IMR-90 (cell line): Measurements from ENCODE around the gene FBXL13. TPM values are rescaled to one million over a fixed set of nuclear protein-coding genes. Genes with fewer than 3 reads are reported as not detected.

Experiments used
- ATAC-seq: fragments of 200-7000 bp; cut with Tn5 transposase; 2 replicates; pipeline ENCODE4 v1.9.1; 2020; ENCODE audit warnings: low read depth, mild to moderate bottlenecking, moderate library complexity
- BruUV-seq: library from RNA; stranded (reverse); fragments of 400-500 nt; replicated peaks from 2 replicates; lab custom pipeline; 2021; lab: Mats Ljungman, UMichigan
- CTCF ChIA-PET: fragments of 300-600 bp; formaldehyde crosslinking; extraction: SDS; loops from one replicate; lab custom pipeline; 2021; ENCODE audit warnings: antibody characterized with exemption; lab: Yijun Ruan, JAX
- POLR2A ChIA-PET: fragments of 300-600 bp; sonication (Branson Sonifier 250); formaldehyde crosslinking; loops from one replicate; lab custom pipeline; 2022; ENCODE audit warnings: antibody characterized with exemption; ENCODE audit not compliant: unreplicated experiment; lab: Charles Lee
- DNase-seq: peaks from one replicate; pipeline ENCODE4 v3.0.0; 2013
- H2AFZ ChIP-seq: replicated peaks from 2 replicates; pipeline ENCODE3; 2013; ENCODE audit warnings: low read length, mild to moderate bottlenecking; ENCODE audit not compliant: poor library complexity
- H2AK5ac ChIP-seq: 2 replicates; pipeline ENCODE4 v1.6.1; 2013; ENCODE audit warnings: low read depth, low read length, inconsistent platforms
- H2AK9ac ChIP-seq: replicated peaks from 2 replicates; pipeline ENCODE3; 2013; ENCODE audit warnings: mild to moderate bottlenecking, low read depth, low read length, moderate library complexity; ENCODE audit not compliant: poor library complexity
- H2BK120ac ChIP-seq: 2 replicates; pipeline ENCODE4 v1.6.1; 2013; ENCODE audit warnings: low read depth, low read length, inconsistent platforms
- H2BK15ac ChIP-seq: 3 replicates; pipeline ENCODE4 v1.6.1; 2013; ENCODE audit warnings: low read depth, low read length, inconsistent platforms
- H2BK20ac ChIP-seq: 2 replicates; pipeline ENCODE4 v1.6.1; 2013; ENCODE audit warnings: low read depth, mild to moderate bottlenecking, inconsistent platforms, low read length, moderate library complexity
- H2BK5ac ChIP-seq: 2 replicates; pipeline ENCODE4 v1.6.1; 2013; ENCODE audit warnings: mild to moderate bottlenecking, low read depth, low read length, inconsistent platforms; ENCODE audit not compliant: poor library complexity, severe bottlenecking
- H3K14ac ChIP-seq: replicated peaks from 2 replicates; pipeline ENCODE4 v1.6.1; 2013; ENCODE audit warnings: low read depth, low read length, inconsistent platforms
- H3K18ac ChIP-seq: 2 replicates; pipeline ENCODE4 v1.6.1; 2013; ENCODE audit warnings: low read depth, low read length, control low read depth
- H3K23ac ChIP-seq: 2 replicates; pipeline ENCODE4 v1.6.1; 2013; ENCODE audit warnings: low read depth, low read length, inconsistent platforms
- H3K27ac ChIP-seq: 2 replicates; pipeline ENCODE4 v1.5.1; 2013; ENCODE audit warnings: mild to moderate bottlenecking, control low read depth, low read length; ENCODE audit not compliant: insufficient read depth
- H3K27me3 ChIP-seq: 2 replicates; pipeline ENCODE4 v1.6.1; 2013; ENCODE audit warnings: low read length; ENCODE audit not compliant: control insufficient read depth, insufficient read depth
- H3K36me3 ChIP-seq: 2 replicates; pipeline ENCODE4 v1.6.1; 2013; ENCODE audit warnings: low read length, mixed read lengths; ENCODE audit not compliant: control insufficient read depth, insufficient read depth
- H3K4ac ChIP-seq: 2 replicates; pipeline ENCODE4 v1.6.1; 2013; ENCODE audit warnings: low read depth, low read length, inconsistent platforms
- H3K4me1 ChIP-seq: 2 replicates; pipeline ENCODE4 v1.6.1; 2013; ENCODE audit warnings: low read length, mixed read lengths; ENCODE audit not compliant: control insufficient read depth, insufficient read depth
- H3K4me2 ChIP-seq: 2 replicates; pipeline ENCODE4 v1.6.1; 2013; ENCODE audit warnings: low read depth, mild to moderate bottlenecking, control low read depth, low read length, moderate library complexity
- H3K4me3 ChIP-seq: 2 replicates; pipeline ENCODE4 v1.5.1; 2013; ENCODE audit warnings: low read depth, mild to moderate bottlenecking, control low read depth, low read length, moderate library complexity; ENCODE audit not compliant: insufficient read depth
- H3K56ac ChIP-seq: 2 replicates; pipeline ENCODE4 v1.6.1; 2013; ENCODE audit warnings: low read length, inconsistent platforms; ENCODE audit not compliant: insufficient read depth; ENCODE audit errors: extremely low read depth
- H3K79me1 ChIP-seq, 2 experiments: 2 replicates each; pipeline ENCODE4 v1.6.1; 2013; ENCODE audit warnings: low read length in 2 of 2, inconsistent platforms in 1 of 2, low read depth in 1 of 2
- H3K9ac ChIP-seq: 2 replicates; pipeline ENCODE4 v1.6.1; 2013; ENCODE audit warnings: low read depth, low read length, control low read depth
- H3K9me1 ChIP-seq: 2 replicates; pipeline ENCODE4 v1.6.1; 2013; ENCODE audit warnings: low read length, inconsistent platforms; ENCODE audit not compliant: insufficient read depth
- H3K9me3 ChIP-seq: 2 replicates; pipeline ENCODE4 v1.6.1; 2013; ENCODE audit warnings: low read length; ENCODE audit not compliant: control insufficient read depth, insufficient read depth
- H4K20me1 ChIP-seq: 2 replicates; pipeline ENCODE4 v1.6.1; 2013; ENCODE audit warnings: low read length, inconsistent platforms; ENCODE audit not compliant: insufficient read depth
- H4K5ac ChIP-seq: 2 replicates; pipeline ENCODE4 v1.6.1; 2013; ENCODE audit warnings: mild to moderate bottlenecking, low read depth, low read length, control low read depth
- H4K8ac ChIP-seq, 2 experiments: 2 replicates each; pipeline ENCODE4 v1.6.1; 2013; ENCODE audit warnings: low read depth in 2 of 2, low read length in 2 of 2, control low read depth in 1 of 2, inconsistent platforms in 1 of 2
- H4K91ac ChIP-seq: 2 replicates; pipeline ENCODE4 v1.6.1; 2013; ENCODE audit warnings: low read depth, low read length, inconsistent platforms; ENCODE audit not compliant: insufficient read depth
- CEBPB ChIP-seq: IDR thresholded peaks from 2 replicates; pipeline ENCODE4 v1.6.1; 2012; ENCODE audit warnings: low read depth, low read length, improper control_type of control experiment
- MAFK ChIP-seq: IDR thresholded peaks from 2 replicates; pipeline ENCODE4 v1.6.1; 2012; ENCODE audit warnings: low read depth, low read length, improper control_type of control experiment
- MXI1 ChIP-seq: IDR thresholded peaks from 2 replicates; pipeline ENCODE4 v1.6.1; 2012; ENCODE audit warnings: low read depth, mild to moderate bottlenecking, low read length, moderate library complexity, borderline replicate concordance
- NFE2L2 ChIP-seq: fragments of 150-350 bp; IDR thresholded peaks from 2 replicates; pipeline ENCODE4 v1.6.1; 2016; ENCODE audit warnings: low read depth, mild to moderate bottlenecking, low read length
- POLR2A ChIP-seq: IDR thresholded peaks from 2 replicates; pipeline ENCODE4 v1.6.1; 2012; ENCODE audit warnings: mild to moderate bottlenecking, low read depth, low read length
- RAD21 ChIP-seq: IDR thresholded peaks from 2 replicates; pipeline ENCODE4 v1.6.1; 2012; ENCODE audit warnings: low read length, improper control_type of control experiment
- RFX5 ChIP-seq: IDR thresholded peaks from 2 replicates; pipeline ENCODE4 v1.8.0; 2012; ENCODE audit warnings: low read depth, mild to moderate bottlenecking, low read length, moderate library complexity
- WGBS, 2 experiments: methylation state at CpG; one replicate each; pipeline versions ENCODE4 v1.1.5 to v1.1.7; 2013; ENCODE audit warnings: missing lambda C conversion rate in 2 of 2; ENCODE audit not compliant: insufficient read length in 1 of 2; ENCODE audit errors: extremely low coverage in 2 of 2; 5-methylcytosine and 5-hydroxymethylcytosine counted together
- dilution Hi-C: fragments of 300-500 bp; cut with HindIII; formaldehyde crosslinking; loops from one replicate; pipeline ENCODE4 v1.14.3; 2018; ENCODE audit warnings: low sequenced_read_pairs; ENCODE audit not compliant: unreplicated experiment
- in situ Hi-C: fragments of 300-500 bp; cut with MboI; formaldehyde crosslinking; loops from 3 replicates; pipeline ENCODE4 v1.14.3; 2019; ENCODE audit warnings: low sequenced_read_pairs, inconsistent platforms, mixed read lengths
- intact Hi-C: fragments of 100-400 bp; cut with micrococcal nuclease; formaldehyde crosslinking; loops from 2 replicates; pipeline ENCODE4 v1.10.0; 2022
- polyA plus RNA-seq, 3 experiments: library from polyadenylated mRNA; depleted of rRNA; stranded (reverse); fragments of >200 nt; gene quantifications; 2 replicates each; pipeline ENCODE4 v1.2.3, GENCODE V29; 2012; ENCODE audit warnings: low replicate concordance in 1 of 3
- total RNA-seq: library from RNA; depleted of rRNA; stranded (reverse); fragments of >200 nt; gene quantifications from 2 replicates; pipeline ENCODE4 v1.2.3, GENCODE V29; 2012
- TF ChIP-seq, protein P1 (sequence below): fragments of 150-350 bp; IDR thresholded peaks from 2 replicates; pipeline ENCODE4 v1.6.1; 2017; ENCODE audit warnings: mild to moderate bottlenecking, antibody characterized with exemption, low read length, low read depth
- TF ChIP-seq, protein P2 (sequence below): fragments of 150-350 bp; IDR thresholded peaks from 2 replicates; pipeline ENCODE4 v1.6.1; 2016; ENCODE audit warnings: low read depth, mild to moderate bottlenecking, low read length, moderate library complexity, borderline replicate concordance

The FBXL13 gene
- total and polyA plus RNA-seq, 2 of the 4 experiments (the other 2 are of a cell fraction) = 0.24 to 0.36 TPM

DNA sequence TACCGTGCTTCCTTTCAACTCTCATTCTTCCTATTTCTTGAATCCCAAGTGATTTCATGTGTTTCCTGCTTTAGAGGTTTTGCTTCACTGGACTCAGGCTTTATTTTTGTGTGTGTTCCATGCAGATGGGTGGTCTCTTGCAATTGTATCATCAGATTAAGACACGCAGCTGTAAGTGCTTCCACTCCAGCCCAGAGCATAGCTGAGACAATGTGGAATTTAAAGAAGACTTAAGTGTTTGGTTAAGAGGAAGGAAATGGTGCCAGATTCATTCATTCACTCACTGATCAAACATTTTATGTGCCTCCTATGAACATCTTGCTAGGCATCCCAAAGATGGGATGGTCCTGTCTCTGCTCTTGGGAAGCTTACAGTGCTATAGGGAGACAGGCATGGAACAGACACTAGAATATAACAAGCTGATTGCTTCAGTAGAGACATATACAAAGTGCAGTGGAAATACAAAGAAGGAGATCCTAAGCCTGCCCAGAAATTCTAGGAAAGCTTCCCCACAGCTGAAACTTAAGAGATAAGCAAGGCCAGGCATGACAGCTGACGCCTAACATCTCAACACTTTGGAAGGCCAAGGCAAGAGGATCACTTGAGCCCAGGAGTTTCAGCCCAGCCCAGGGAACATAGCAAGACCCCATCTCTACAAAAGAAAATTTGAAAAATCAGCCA lies 207.9 kb downstream of the FBXL13 start:
- Histone ChIP-seq H3K9me3 (no peaks in the 10 kb centered on the region), H3K23ac (peak overlapping the region; percentile 85), H3K79me1 (no peaks in the 10 kb centered on the region), H4K91ac (peak overlapping the region; percentile 91), H3K4me3 (no peak overlapping the region), H3K4me1 (peaks cover 8% of the 10 kb centered on the region), H3K36me3 (no peaks in the 10 kb centered on the region), H3K18ac (peak overlapping the region; percentile 87), H3K9ac (no peak overlapping the region), H3K4ac (peak overlapping the region; percentile 76), H3K9me1 (peaks cover 18% of the 10 kb centered on the region), H2AK9ac (no peak overlapping the region), H3K14ac (peak overlapping the region; percentile 78), H4K5ac (peak overlapping the region; percentile 64; the same call in 1 of the 2 replicates), H4K8ac (peak overlapping the region; percentile 57 to 78; a peak in 3 of 4 replicates), H3K27me3 (no peaks in the 10 kb centered on the region), H2BK15ac (peak overlapping the region; percentile 90; the same call in 2 of the 3 replicates), H2BK120ac (peak overlapping the region; percentile 82), H2BK20ac (peak overlapping the region; percentile 42), H2AFZ (no peak overlapping the region), H3K27ac (no peak overlapping the region), H2BK5ac (no peak overlapping the region), H4K20me1 (no peaks in the 10 kb centered on the region), H2AK5ac (peak overlapping the region; percentile 36; the same call in 1 of the 2 replicates), H3K56ac (no peak overlapping the region), H3K4me2 (no peak overlapping the region)
- WGBS, 2 experiments = no CpG with 5 or more reads among the region's 3 CpGs
- ChIA-PET CTCF (interaction anchor here (0.6 kb wide), 1 partner anchor 158 kb away, joined by 3 read pairs; no protein-coding TSS in a partner anchor), POLR2A (no interaction called here)
- dilution Hi-C loops = no loop called here
- in situ Hi-C loops = no loop called here
- TF ChIP-seq POLR2A (no peak), MAFK (no peak), NFE2L2 (no peak), CEBPB (no peak), RAD21 (no peak), RFX5 (no peak), MXI1 (no peak)
- TF ChIP-seq, protein P1, sequence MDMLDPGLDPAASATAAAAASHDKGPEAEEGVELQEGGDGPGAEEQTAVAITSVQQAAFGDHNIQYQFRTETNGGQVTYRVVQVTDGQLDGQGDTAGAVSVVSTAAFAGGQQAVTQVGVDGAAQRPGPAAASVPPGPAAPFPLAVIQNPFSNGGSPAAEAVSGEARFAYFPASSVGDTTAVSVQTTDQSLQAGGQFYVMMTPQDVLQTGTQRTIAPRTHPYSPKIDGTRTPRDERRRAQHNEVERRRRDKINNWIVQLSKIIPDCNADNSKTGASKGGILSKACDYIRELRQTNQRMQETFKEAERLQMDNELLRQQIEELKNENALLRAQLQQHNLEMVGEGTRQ = no peak
- TF ChIP-seq, protein P2, sequence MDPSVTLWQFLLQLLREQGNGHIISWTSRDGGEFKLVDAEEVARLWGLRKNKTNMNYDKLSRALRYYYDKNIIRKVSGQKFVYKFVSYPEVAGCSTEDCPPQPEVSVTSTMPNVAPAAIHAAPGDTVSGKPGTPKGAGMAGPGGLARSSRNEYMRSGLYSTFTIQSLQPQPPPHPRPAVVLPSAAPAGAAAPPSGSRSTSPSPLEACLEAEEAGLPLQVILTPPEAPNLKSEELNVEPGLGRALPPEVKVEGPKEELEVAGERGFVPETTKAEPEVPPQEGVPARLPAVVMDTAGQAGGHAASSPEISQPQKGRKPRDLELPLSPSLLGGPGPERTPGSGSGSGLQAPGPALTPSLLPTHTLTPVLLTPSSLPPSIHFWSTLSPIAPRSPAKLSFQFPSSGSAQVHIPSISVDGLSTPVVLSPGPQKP = no peak
- no peak; the same call in 1 of the 2 replicates for ATAC-seq
- intact Hi-C loops = no loop called here
- no TSS peak for BruUV-seq
- no peak for DNase-seq
